SK-N-SH (cell line): Measurements from ENCODE around the gene FHDC1. TPM values are rescaled to one million over a fixed set of nuclear protein-coding genes. Genes with fewer than 3 reads are reported as not detected.

Source experiments
- CTCF ChIA-PET: fragments of 300-600, 350-600 bp; formaldehyde crosslinking; extraction: SDS; loops from one replicate; lab custom pipeline; 2021; lab: Yijun Ruan, JAX
- POLR2A ChIA-PET: fragments of 350-600 bp; sonication (Branson Sonifier 250); formaldehyde crosslinking; extraction: SDS; loops from one replicate; lab custom pipeline; 2020; ENCODE audit warnings: antibody characterized with exemption, inconsistent platforms; lab: Yijun Ruan, JAX
- DNase-seq: peaks from one replicate; pipeline ENCODE4 v3.0.0; 2012
- H2AFZ ChIP-seq: fragments of 200-600 bp; sonication (generic); 2 replicates; pipeline ENCODE4 v1.8.1; 2016; ENCODE audit warnings: antibody characterized with exemption, mild to moderate bottlenecking, low read depth
- H3F3A ChIP-seq: fragments of 200-600 bp; sonication (generic); replicated peaks from 2 replicates; pipeline ENCODE3; 2016; ENCODE audit warnings: antibody characterized with exemption, mild to moderate bottlenecking; ENCODE audit not compliant: insufficient read depth
- H3K27ac ChIP-seq, 2 experiments: fragments of 200-500 bp in 1 of 2; fragments of 200-600 bp in 1 of 2; sonication (Bioruptor generic) in 1 of 2; sonication (generic), shearing (Covaris generic) in 1 of 2; 2 replicates each; pipeline versions ENCODE4 v1.5.1 to v1.6.1; 2014 to 2016; ENCODE audit warnings: low read depth in 2 of 2, inconsistent platforms in 1 of 2, low read length in 1 of 2, mild to moderate bottlenecking in 1 of 2, mixed read lengths in 1 of 2
- H3K27me3 ChIP-seq: fragments of 200-600 bp; sonication (generic), shearing (Covaris generic); 2 replicates; pipeline ENCODE4 v1.6.1; 2016; ENCODE audit warnings: mixed run types; ENCODE audit not compliant: insufficient read depth
- H3K36me3 ChIP-seq, 2 experiments: fragments of 200-500 bp in 1 of 2; fragments of 200-600 bp in 1 of 2; sonication (Bioruptor generic) in 1 of 2; sonication (generic) in 1 of 2; replicated peaks in 1 of 2; 2 replicates each; pipeline versions ENCODE3 to v1.5.1; 2014 to 2016; ENCODE audit warnings: low read length in 1 of 2, mild to moderate bottlenecking in 1 of 2; ENCODE audit not compliant: insufficient read depth in 2 of 2, control insufficient read depth in 1 of 2
- H3K4me1 ChIP-seq, 2 experiments: fragments of 200-500 bp in 1 of 2; fragments of 200-600 bp in 1 of 2; sonication (Bioruptor generic) in 1 of 2; sonication (generic), shearing (Covaris generic) in 1 of 2; 2 replicates each; pipeline versions ENCODE4 v1.5.1 to v1.6.1; 2014 to 2016; ENCODE audit warnings: low read depth in 1 of 2, low read length in 1 of 2, mixed run types in 1 of 2; ENCODE audit not compliant: insufficient read depth in 2 of 2, control insufficient read depth in 1 of 2
- H3K4me2 ChIP-seq: fragments of 200-600 bp; sonication (generic), shearing (Covaris generic); 2 replicates; pipeline ENCODE4 v1.6.1; 2017; ENCODE audit warnings: mixed run types
- H3K4me3 ChIP-seq, 2 experiments: fragments of 200-500 bp in 1 of 2; fragments of 200-600 bp in 1 of 2; sonication (Bioruptor generic) in 1 of 2; sonication (generic), shearing (Covaris generic) in 1 of 2; 2 replicates each; pipeline versions ENCODE4 v1.5.1 to v1.8.1; 2014 to 2016; ENCODE audit warnings: low read depth in 2 of 2, inconsistent platforms in 1 of 2, low read length in 1 of 2, mild to moderate bottlenecking in 1 of 2, mixed read lengths in 1 of 2, moderate library complexity in 1 of 2
- H3K79me2 ChIP-seq: fragments of 200-600 bp; sonication (generic); 2 replicates; pipeline ENCODE4 v1.8.1; 2017; ENCODE audit warnings: mild to moderate bottlenecking; ENCODE audit not compliant: insufficient read depth
- H3K9ac ChIP-seq: fragments of 200-600 bp; sonication (generic); 2 replicates; pipeline ENCODE4 v1.6.1; 2017; ENCODE audit warnings: mixed run types
- H3K9me2 ChIP-seq: fragments of 200-600 bp; sonication (generic); 2 replicates; pipeline ENCODE4 v1.6.1; 2017; ENCODE audit warnings: mixed run types
- H3K9me3 ChIP-seq: fragments of 200-600 bp; sonication (generic); 2 replicates; pipeline ENCODE4 v1.6.1; 2017; ENCODE audit warnings: mixed run types, mild to moderate bottlenecking, moderate library complexity
- H4K20me1 ChIP-seq: fragments of 200-600 bp; sonication (generic); 2 replicates; pipeline ENCODE4 v1.6.1; 2017; ENCODE audit warnings: mild to moderate bottlenecking, mixed run types; ENCODE audit not compliant: insufficient read depth
- CHD2 ChIP-seq: fragments of 150-350 bp; IDR thresholded peaks from 2 replicates; pipeline ENCODE4 v1.6.1; 2018; ENCODE audit warnings: low read length; ENCODE audit not compliant: partially characterized antibody
- EZH2phosphoT487 ChIP-seq: fragments of 200-600 bp; sonication (generic); IDR thresholded peaks from 2 replicates; pipeline ENCODE4 v1.6.1; 2017; ENCODE audit warnings: low read depth, mixed run types, mild to moderate bottlenecking, antibody characterized with exemption, moderate library complexity, borderline replicate concordance
- FOSL2 ChIP-seq: IDR thresholded peaks from 2 replicates; pipeline ENCODE4 v1.4.0; 2012; ENCODE audit warnings: low read depth, mild to moderate bottlenecking, moderate library complexity, borderline replicate concordance
- FOXJ3 ChIP-seq: sonication (generic); formaldehyde crosslinking; IDR thresholded peaks from 2 replicates; pipeline ENCODE4 v1.5.1; 2020; ENCODE audit warnings: mild to moderate bottlenecking, missing genetic modification reagents
- FOXM1 ChIP-seq: IDR thresholded peaks from 2 replicates; pipeline ENCODE4 v1.4.0; 2012; ENCODE audit warnings: low read depth, mild to moderate bottlenecking
- GABPA ChIP-seq: IDR thresholded peaks from 2 replicates; pipeline ENCODE4 v1.4.0; 2012; ENCODE audit warnings: low read depth, mild to moderate bottlenecking
- MXI1 ChIP-seq: IDR thresholded peaks from 2 replicates; pipeline ENCODE4 v1.6.1; 2012; ENCODE audit warnings: mild to moderate bottlenecking, low read depth, low read length, improper control_type of control experiment
- NFIC ChIP-seq: IDR thresholded peaks from 2 replicates; pipeline ENCODE4 v1.4.0; 2012; ENCODE audit warnings: borderline replicate concordance
- NRF1 ChIP-seq: IDR thresholded peaks from 2 replicates; pipeline ENCODE4 v1.6.1; 2012; ENCODE audit warnings: low read depth, mild to moderate bottlenecking, low read length
- RAD21 ChIP-seq: IDR thresholded peaks from 2 replicates; pipeline ENCODE4 v1.6.1; 2012; ENCODE audit warnings: mild to moderate bottlenecking, low read length
- RFX5 ChIP-seq: IDR thresholded peaks from 2 replicates; pipeline ENCODE4 v1.6.1; 2012; ENCODE audit warnings: mild to moderate bottlenecking, improper control_type of control experiment, low read length
- RXRA ChIP-seq: IDR thresholded peaks from 2 replicates; pipeline ENCODE4 v1.4.0; 2012; ENCODE audit warnings: low read depth, mild to moderate bottlenecking, borderline replicate concordance
- SIN3A ChIP-seq: IDR thresholded peaks from 2 replicates; pipeline ENCODE4 v1.6.1; 2012; ENCODE audit warnings: low read depth, mild to moderate bottlenecking, low read length, moderate library complexity, borderline replicate concordance
- SMC3 ChIP-seq: IDR thresholded peaks from 2 replicates; pipeline ENCODE4 v1.6.1; 2012; ENCODE audit warnings: low read depth, low read length, improper control_type of control experiment
- TAF1 ChIP-seq: IDR thresholded peaks from 2 replicates; pipeline ENCODE4 v1.6.1; 2012; ENCODE audit warnings: low read depth, mild to moderate bottlenecking, low read length, moderate library complexity, borderline replicate concordance
- TCF12 ChIP-seq: IDR thresholded peaks from 2 replicates; pipeline ENCODE4 v1.4.0; 2012
- TEAD4 ChIP-seq: IDR thresholded peaks from 2 replicates; pipeline ENCODE4 v1.4.0; 2012; ENCODE audit warnings: mild to moderate bottlenecking, borderline replicate concordance; ENCODE audit not compliant: insufficient read depth
- YY1 ChIP-seq: IDR thresholded peaks from 2 replicates; pipeline ENCODE4 v1.4.0; 2012; ENCODE audit warnings: low read depth, mild to moderate bottlenecking
- WGBS: methylation state at CpG from one replicate; pipeline ENCODE4 v1.1.6; 2017; ENCODE audit warnings: low lambda C conversion rate; 5-methylcytosine and 5-hydroxymethylcytosine counted together
- polyA plus RNA-seq, 3 experiments: library from polyadenylated mRNA; depleted of rRNA; stranded (reverse); fragments of >200 nt; gene quantifications; 2 replicates each; pipeline ENCODE4 v1.2.3, GENCODE V29; 2012
- TF ChIP-seq, protein P1 (sequence below): IDR thresholded peaks from 2 replicates; pipeline ENCODE4 v1.4.0; 2012; ENCODE audit warnings: low read depth, borderline replicate concordance
- TF ChIP-seq, protein P2 (sequence below): fragments of 150-350 bp; IDR thresholded peaks from 2 replicates; pipeline ENCODE4 v1.6.1; 2017; ENCODE audit warnings: antibody characterized with exemption, low read length, low read depth, borderline replicate concordance

The FHDC1 gene
- polyA plus RNA-seq, 1 of the 3 experiments (the other 2 are of a cell fraction) = 0.02 TPM

DNA sequence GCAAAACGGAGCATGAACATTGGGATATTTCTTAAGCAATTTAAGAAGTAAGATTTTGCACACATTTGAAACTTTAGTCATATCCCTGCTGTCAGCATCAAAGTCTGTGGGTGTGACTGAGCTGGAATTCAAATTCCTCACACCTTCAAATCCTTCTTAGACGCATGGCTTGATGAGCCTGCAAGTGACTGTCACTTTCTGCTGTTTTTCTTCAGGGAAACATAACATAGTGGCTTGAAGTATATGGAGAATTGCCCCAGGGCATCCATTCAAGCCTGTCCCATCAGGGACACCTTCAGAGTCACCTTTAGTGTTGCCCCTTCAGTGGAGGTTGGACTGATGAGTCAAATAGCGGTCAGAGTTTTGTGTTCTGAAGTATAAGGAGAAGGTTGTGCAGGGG, 17.4 kb downstream of the FHDC1 start:
- no peak overlapping the region for H3K4me3 ChIP-seq
- H3K9me2 ChIP-seq = no peaks in the 10 kb centered on the region
- no peaks in the 10 kb centered on the region for H4K20me1 ChIP-seq
- no peaks in the 10 kb centered on the region for H3K79me2 ChIP-seq
- H3K4me1 ChIP-seq = peaks cover 0 to 4% of the 10 kb centered on the region in 2 experiments; a peak in 1 of 4 replicates
- H3F3A ChIP-seq = no peaks in the 10 kb centered on the region
- H2AFZ ChIP-seq = no peak overlapping the region
- no peak overlapping the region for H3K9ac ChIP-seq
- POLR2A ChIA-PET = no interaction called here
- no peak for DNase-seq
- TF ChIP-seq FOXM1 (no peak), SIN3A (no peak), NFIC (no peak), YY1 (no peak), CHD2 (no peak), RXRA (no peak), TEAD4 (no peak), FOXJ3 (CRISPR knock-in tag) (no peak), RAD21 (no peak), RFX5 (no peak), TCF12 (no peak), NRF1 (no peak), SMC3 (no peak), MXI1 (no peak), TAF1 (no peak), GABPA (no peak), FOSL2 (no peak), EZH2phosphoT487 (no peak)
- TF ChIP-seq, protein P1, sequence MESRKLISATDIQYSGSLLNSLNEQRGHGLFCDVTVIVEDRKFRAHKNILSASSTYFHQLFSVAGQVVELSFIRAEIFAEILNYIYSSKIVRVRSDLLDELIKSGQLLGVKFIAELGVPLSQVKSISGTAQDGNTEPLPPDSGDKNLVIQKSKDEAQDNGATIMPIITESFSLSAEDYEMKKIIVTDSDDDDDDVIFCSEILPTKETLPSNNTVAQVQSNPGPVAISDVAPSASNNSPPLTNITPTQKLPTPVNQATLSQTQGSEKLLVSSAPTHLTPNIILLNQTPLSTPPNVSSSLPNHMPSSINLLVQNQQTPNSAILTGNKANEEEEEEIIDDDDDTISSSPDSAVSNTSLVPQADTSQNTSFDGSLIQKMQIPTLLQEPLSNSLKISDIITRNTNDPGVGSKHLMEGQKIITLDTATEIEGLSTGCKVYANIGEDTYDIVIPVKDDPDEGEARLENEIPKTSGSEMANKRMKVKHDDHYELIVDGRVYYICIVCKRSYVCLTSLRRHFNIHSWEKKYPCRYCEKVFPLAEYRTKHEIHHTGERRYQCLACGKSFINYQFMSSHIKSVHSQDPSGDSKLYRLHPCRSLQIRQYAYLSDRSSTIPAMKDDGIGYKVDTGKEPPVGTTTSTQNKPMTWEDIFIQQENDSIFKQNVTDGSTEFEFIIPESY = no peak
- TF ChIP-seq, protein P2, sequence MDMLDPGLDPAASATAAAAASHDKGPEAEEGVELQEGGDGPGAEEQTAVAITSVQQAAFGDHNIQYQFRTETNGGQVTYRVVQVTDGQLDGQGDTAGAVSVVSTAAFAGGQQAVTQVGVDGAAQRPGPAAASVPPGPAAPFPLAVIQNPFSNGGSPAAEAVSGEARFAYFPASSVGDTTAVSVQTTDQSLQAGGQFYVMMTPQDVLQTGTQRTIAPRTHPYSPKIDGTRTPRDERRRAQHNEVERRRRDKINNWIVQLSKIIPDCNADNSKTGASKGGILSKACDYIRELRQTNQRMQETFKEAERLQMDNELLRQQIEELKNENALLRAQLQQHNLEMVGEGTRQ = no peak
- TF ChIP-seq, all 33 proteins: peak for 0
- WGBS = 70% methylated on average over 3 of the region's 3 CpGs
- Histone ChIP-seq H3K9me3 (no peaks in the 10 kb centered on the region), H3K27ac (no peak overlapping the region), H3K27me3 (no peaks in the 10 kb centered on the region; the same call in 1 of the 2 replicates), H3K4me2 (no peak overlapping the region), H3K36me3 (no peaks in the 10 kb centered on the region)
- CTCF ChIA-PET = interaction anchor here (1.4 to 1.6 kb wide), 2 partner anchors 9 to 14 kb away, joined by 5 read pairs; no protein-coding TSS in a partner anchor
